Type B pancreatic cell (in vitro differentiated cells): Measurements from ENCODE around the gene RBMS3. TPM values are rescaled to one million over a fixed set of nuclear protein-coding genes. Genes with fewer than 3 reads are reported as not detected.
"Not testable (repeated sequence)": the region's sequence is repeated elsewhere in the genome, so short reads cannot be mapped to it uniquely, and the experiment has no call there.

ENCODE experiments used
- DNase-seq: peaks from one replicate; pipeline ENCODE4 v3.0.0; 2021; ENCODE audit warnings: mixed read lengths; ENCODE audit not compliant: unreplicated experiment; ENCODE audit errors: extremely low spot score
- H3K27ac Mint-ChIP-seq: 2 replicates; pipeline ENCODE4 v1.8.0; 2021; ENCODE audit warnings: mild to moderate bottlenecking, mixed read lengths
- H3K27me3 Mint-ChIP-seq: 2 replicates; pipeline ENCODE4 v1.8.0; 2021; ENCODE audit warnings: mixed read lengths
- H3K36me3 Mint-ChIP-seq: 2 replicates; pipeline ENCODE4 v1.8.0; 2021; ENCODE audit warnings: mixed read lengths
- H3K4me1 Mint-ChIP-seq: one replicate; pipeline ENCODE4 v1.8.0; 2021; ENCODE audit warnings: mixed read lengths; ENCODE audit not compliant: unreplicated experiment
- H3K4me3 Mint-ChIP-seq: 2 replicates; pipeline ENCODE4 v1.8.0; 2021; ENCODE audit warnings: mild to moderate bottlenecking, mixed read lengths
- H3K9me3 Mint-ChIP-seq: 2 replicates; pipeline ENCODE4 v1.8.0; 2021; ENCODE audit warnings: mixed read lengths
- total RNA-seq: library from RNA; stranded (reverse); gene quantifications from 2 replicates; pipeline ENCODE4 v1.2.1, GENCODE V29; 2021; ENCODE audit warnings: low replicate concordance
- TF ChIP-seq, protein P1 (sequence below): fragments of 200-600 bp; sonication (generic); conservative IDR thresholded peaks from 2 replicates; pipeline ENCODE4 v1.5.0; 2021; ENCODE audit warnings: antibody characterized with exemption, mild to moderate bottlenecking

The RBMS3 gene
- total RNA-seq, 1 donor from 2014 or later = 36.6 TPM

DNA sequence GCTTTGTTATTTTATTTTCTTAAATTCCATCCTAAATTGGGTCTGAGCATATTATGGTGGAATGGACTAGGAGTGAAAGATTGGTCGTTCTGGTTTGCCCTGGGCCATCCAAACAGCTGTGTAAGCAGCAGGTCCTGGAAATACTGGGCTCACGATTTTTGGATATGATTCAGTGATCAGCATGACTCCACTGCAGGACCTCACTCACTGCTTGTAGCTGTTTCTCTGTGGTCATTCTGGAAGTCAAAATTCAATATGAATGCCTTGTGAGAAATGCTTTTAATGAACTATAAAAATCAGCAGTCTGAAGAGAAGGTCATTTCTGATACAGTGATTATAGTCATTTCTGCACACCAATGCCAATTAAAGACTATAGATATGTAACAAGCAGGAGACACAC lies 185.0 kb downstream of the RBMS3 start:
- H3K9me3 Mint-ChIP-seq = no peaks in the 10 kb centered on the region
- no peak for DNase-seq
- peaks cover 21% of the 10 kb centered on the region for H3K4me1 Mint-ChIP-seq
- TF ChIP-seq, protein P1, sequence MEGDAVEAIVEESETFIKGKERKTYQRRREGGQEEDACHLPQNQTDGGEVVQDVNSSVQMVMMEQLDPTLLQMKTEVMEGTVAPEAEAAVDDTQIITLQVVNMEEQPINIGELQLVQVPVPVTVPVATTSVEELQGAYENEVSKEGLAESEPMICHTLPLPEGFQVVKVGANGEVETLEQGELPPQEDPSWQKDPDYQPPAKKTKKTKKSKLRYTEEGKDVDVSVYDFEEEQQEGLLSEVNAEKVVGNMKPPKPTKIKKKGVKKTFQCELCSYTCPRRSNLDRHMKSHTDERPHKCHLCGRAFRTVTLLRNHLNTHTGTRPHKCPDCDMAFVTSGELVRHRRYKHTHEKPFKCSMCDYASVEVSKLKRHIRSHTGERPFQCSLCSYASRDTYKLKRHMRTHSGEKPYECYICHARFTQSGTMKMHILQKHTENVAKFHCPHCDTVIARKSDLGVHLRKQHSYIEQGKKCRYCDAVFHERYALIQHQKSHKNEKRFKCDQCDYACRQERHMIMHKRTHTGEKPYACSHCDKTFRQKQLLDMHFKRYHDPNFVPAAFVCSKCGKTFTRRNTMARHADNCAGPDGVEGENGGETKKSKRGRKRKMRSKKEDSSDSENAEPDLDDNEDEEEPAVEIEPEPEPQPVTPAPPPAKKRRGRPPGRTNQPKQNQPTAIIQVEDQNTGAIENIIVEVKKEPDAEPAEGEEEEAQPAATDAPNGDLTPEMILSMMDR = no peak
- no peak overlapping the region for H3K4me3 Mint-ChIP-seq
- no peaks in the 10 kb centered on the region for H3K27me3 Mint-ChIP-seq
- peaks cover 3% of the 10 kb centered on the region for H3K36me3 Mint-ChIP-seq
- no peak overlapping the region for H3K27ac Mint-ChIP-seq

DNA sequence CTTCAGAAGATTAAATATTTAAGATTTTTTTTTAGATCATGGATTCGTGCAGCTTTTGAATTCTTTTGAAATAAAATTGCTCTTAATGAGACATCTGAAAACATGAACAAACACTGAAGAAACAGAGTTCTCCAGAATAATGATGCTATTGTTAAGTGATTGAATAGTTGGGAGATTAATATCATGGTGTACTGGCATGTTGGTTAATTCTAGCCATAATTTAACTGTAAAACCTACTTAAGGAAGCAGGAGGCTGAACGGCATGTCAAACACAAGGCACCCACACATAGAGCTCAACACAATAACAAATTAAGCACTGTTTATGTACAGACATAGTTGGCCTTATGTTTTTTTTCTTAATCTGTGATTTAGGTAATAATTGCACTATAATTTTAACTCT lies 185.6 kb downstream of the RBMS3 start:
- Mint-ChIP-seq H3K27me3 (no peaks in the 10 kb centered on the region), H3K27ac (no peak overlapping the region), H3K36me3 (peaks cover 3% of the 10 kb centered on the region), H3K9me3 (no peaks in the 10 kb centered on the region), H3K4me3 (no peak overlapping the region), H3K4me1 (peaks cover 21% of the 10 kb centered on the region)
- DNase-seq = no peak
- TF ChIP-seq, protein P1 = no peak

DNA sequence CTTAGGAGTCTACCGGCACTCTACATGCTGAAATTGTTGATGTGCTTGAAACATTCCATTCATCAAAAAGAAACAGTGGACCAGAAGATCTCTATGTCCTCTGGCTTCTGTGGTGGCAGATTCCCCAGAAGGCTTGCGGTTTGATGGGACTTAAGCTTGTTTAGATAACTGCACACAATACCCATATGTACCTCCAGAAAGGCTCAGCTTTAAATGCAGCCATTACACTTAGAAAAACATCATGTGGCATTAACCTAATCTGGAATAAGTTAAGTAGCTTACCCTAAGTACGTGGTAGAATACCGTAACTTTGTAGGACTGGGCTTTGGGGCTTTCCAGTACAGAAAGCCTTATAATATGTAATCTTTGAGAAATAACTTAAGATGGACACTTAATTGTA lies 187.3 kb downstream of the RBMS3 start:
- Mint-ChIP-seq H3K36me3 (peaks cover 6% of the 10 kb centered on the region), H3K27ac (no peak overlapping the region)

DNA sequence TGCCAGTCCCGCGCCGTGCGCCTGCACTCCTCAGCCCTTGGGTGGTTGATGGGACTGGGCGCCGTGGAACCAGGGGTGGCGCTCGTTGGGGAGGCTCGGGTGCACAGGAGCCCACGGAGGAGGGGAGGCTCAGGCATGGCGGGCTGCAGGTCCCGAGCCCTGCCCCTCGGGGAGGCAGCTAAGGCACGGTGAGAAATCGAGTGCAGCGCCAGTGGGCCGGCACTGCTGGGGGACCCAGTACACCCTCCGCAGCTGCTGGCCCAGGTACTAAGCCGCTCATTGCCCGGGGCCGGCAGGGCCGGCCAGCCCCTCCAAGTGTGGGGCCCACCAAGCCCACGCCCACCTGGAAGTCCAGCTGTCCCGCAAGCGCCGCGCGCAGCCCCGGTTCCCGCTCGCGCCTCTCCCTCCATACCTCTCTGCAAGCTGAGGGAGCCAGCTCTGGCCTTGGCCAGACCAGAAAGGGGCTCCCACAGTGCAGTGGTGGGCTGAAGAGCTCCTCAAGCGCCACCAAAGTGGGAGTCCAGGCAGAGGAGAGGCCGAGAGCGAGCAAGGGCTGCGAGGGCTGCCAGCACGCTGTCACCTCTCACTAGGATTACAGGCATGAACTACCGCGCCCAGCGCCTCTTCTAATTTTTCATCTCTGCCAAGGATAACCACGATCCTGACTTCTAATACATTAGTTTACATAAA lies 192.8 kb downstream of the RBMS3 start:
- not testable (repeated sequence) for H3K4me1 Mint-ChIP-seq, H3K36me3 Mint-ChIP-seq, H3K27me3 Mint-ChIP-seq, H3K9me3 Mint-ChIP-seq, H3K27ac Mint-ChIP-seq, H3K4me3 Mint-ChIP-seq, DNase-seq

More for the DNA sequence above, 187.3 kb downstream of the RBMS3 start:
- TF ChIP-seq, protein P1 = no peak
- Mint-ChIP-seq H3K9me3 (no peaks in the 10 kb centered on the region), H3K4me3 (no peak overlapping the region), H3K4me1 (peaks cover 21% of the 10 kb centered on the region), H3K27me3 (no peaks in the 10 kb centered on the region)
- DNase-seq = no peak

DNA sequence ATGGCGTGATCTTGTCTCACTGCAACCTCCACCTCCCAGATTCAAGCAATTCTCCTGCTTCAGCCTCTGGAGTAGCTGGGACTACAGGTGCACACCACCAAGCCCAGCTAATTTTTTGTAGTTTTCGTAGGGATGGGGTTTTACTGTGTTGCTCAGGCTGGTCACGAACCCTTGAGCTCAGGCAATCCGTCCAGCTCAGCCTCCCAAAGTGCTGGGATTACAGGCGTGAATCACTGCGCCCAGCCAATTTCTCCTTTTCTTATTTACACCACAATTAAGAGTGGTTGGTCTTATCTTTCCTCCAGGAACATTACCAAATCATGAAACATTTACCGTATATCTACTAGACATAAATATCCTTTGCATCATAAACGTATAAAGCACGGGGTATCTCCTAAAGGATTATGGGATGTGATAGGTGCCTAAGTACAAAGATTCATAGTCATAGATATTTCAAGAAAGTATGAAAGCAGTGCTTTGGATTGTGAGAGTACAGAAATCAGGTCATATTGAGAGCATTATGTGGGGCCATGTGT lies 194.5 kb downstream of the RBMS3 start:
- H3K27ac Mint-ChIP-seq = no peak overlapping the region
- no peaks in the 10 kb centered on the region for H3K9me3 Mint-ChIP-seq
- no peak for DNase-seq
- H3K36me3 Mint-ChIP-seq = peaks cover 3% of the 10 kb centered on the region
- no peaks in the 10 kb centered on the region for H3K27me3 Mint-ChIP-seq
- no peak overlapping the region for H3K4me3 Mint-ChIP-seq
- H3K4me1 Mint-ChIP-seq = no peaks in the 10 kb centered on the region
- TF ChIP-seq, protein P1 = no peak

DNA sequence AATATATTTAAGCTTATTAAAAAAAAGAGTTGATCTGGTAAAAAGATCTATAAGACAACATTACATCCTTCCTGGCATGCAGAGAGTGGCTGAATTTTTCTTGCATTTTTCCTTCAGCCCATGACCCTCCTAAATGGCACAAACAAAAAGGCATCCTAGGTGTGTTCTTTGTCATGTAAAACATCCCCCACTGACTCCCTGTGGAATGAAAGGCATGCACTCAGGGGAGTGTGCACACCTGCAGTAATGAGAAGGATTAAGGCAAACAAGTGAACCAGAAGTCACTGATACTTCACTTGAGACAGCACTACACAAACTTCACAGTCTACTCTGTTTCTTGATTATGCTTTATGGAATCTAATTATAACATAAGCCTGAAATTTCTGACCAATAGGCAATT lies 195.0 kb downstream of the RBMS3 start:
- Mint-ChIP-seq H3K27me3 (no peaks in the 10 kb centered on the region), H3K4me1 (no peaks in the 10 kb centered on the region), H3K9me3 (no peaks in the 10 kb centered on the region), H3K36me3 (peaks cover 3% of the 10 kb centered on the region), H3K4me3 (no peak overlapping the region), H3K27ac (no peak overlapping the region)
- TF ChIP-seq, protein P1 = no peak
- no peak for DNase-seq
